OCI-LY1 (cell line): Measurements from ENCODE around the gene RPS17.
"Not testable (repeated sequence)": the region's sequence is repeated elsewhere in the genome, so short reads cannot be mapped to it uniquely, and the experiment has no call there.

ENCODE experiments used
- CTCF ChIP-seq: fragments of 200-600 bp; sonication (generic), shearing (Covaris generic); IDR thresholded peaks from 2 replicates; pipeline ENCODE4 v1.5.1; 2017; ENCODE audit warnings: mild to moderate bottlenecking, antibody characterized with exemption, low read length, moderate library complexity, mixed read lengths
- EZH2 ChIP-seq: fragments of 200-600 bp; sonication (generic), shearing (Covaris generic); IDR thresholded peaks from 2 replicates; pipeline ENCODE4 v1.8.0; 2017; ENCODE audit warnings: borderline replicate concordance, mixed run types, mild to moderate bottlenecking, antibody characterized with exemption, low read length, moderate library complexity, mixed read lengths

GRCh38 chr15:82502700-82503339, 37.4 kb downstream of the RPS17 start:
- not testable (repeated sequence) for TF ChIP-seq CTCF, EZH2
